Osteocyte (in vitro differentiated cells): ENCODE data around the gene SLC38A8. TPM values are rescaled to one million over a fixed set of nuclear protein-coding genes. Genes with fewer than 3 reads are reported as not detected.

ENCODE experiments used
- DNase-seq: peaks from one replicate; pipeline ENCODE4 v3.0.0; 2021; ENCODE audit warnings: mixed read lengths; ENCODE audit not compliant: unreplicated experiment; ENCODE audit errors: extremely low spot score
- H3K27ac Mint-ChIP-seq: one replicate; pipeline ENCODE4 v1.8.0; 2021; ENCODE audit warnings: mild to moderate bottlenecking, mixed read lengths; ENCODE audit not compliant: unreplicated experiment
- H3K27me3 Mint-ChIP-seq: one replicate; pipeline ENCODE4 v1.8.0; 2021; ENCODE audit warnings: mixed read lengths; ENCODE audit not compliant: unreplicated experiment
- H3K36me3 Mint-ChIP-seq: one replicate; pipeline ENCODE4 v1.8.0; 2021; ENCODE audit warnings: mixed read lengths; ENCODE audit not compliant: unreplicated experiment
- H3K4me1 Mint-ChIP-seq: one replicate; pipeline ENCODE4 v1.8.0; 2021; ENCODE audit warnings: mixed read lengths; ENCODE audit not compliant: unreplicated experiment
- H3K4me3 Mint-ChIP-seq: one replicate; pipeline ENCODE4 v1.8.0; 2021; ENCODE audit warnings: mild to moderate bottlenecking, moderate library complexity, mixed read lengths; ENCODE audit not compliant: unreplicated experiment
- H3K9me3 Mint-ChIP-seq: one replicate; pipeline ENCODE4 v1.8.0; 2021; ENCODE audit warnings: mixed read lengths; ENCODE audit not compliant: unreplicated experiment
- total RNA-seq: library from RNA; stranded (reverse); gene quantifications from 2 replicates; pipeline ENCODE4 v1.2.1, GENCODE V29; 2021
- TF ChIP-seq, protein P1 (sequence below): fragments of 200-600 bp; sonication (generic); IDR thresholded peaks from 2 replicates; pipeline ENCODE4 v1.5.0; 2021; ENCODE audit warnings: antibody characterized with exemption, mild to moderate bottlenecking, moderate library complexity

Gene SLC38A8
- total RNA-seq, 1 donor from 2014 or later: not detected

DNA sequence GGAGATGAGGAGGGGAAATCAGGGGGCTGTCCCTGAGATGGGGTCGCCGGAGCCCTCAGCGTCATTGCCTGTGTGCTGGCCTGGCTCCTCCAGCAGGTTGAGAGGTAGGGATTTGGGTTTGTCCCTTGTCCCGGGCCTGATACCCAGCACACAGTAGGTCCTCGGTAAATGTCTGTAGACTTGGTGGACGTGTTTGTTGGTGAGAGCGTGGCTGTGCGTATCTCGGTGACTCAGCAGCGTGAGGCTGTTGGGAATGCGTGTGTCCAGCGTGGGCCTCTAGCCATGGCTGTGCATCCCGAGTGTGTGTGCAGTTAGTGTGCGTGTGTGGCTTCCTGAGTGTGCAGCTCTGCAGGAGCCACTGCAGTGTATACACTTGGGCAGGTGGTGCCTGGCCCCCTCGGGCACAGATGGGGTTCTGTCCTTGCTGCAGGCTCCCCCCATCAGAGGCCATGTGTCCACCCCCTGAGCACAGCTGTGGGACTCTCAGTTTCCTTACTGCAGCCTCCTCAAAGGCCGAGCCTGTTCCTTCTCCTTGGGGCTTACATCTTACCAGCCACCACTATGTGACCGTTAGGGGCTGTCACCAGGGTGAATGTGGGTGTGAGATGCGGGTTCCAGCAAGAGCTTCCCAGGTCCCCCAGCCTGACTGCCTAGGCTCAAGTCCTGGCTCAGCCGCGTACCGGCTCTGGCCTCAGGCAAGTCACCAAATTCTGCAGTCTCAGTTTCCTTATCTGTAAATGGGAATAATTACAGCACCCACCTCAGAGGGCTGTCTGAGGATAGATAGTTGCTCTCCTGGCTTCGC, 68.8 kb downstream of the SLC38A8 start:
- no peak for DNase-seq
- Mint-ChIP-seq H3K9me3 (peaks cover 10% of the 10 kb centered on the region), H3K4me3 (no peak overlapping the region), H3K27me3 (peaks cover 6% of the 10 kb centered on the region), H3K36me3 (no peaks in the 10 kb centered on the region), H3K4me1 (no peaks in the 10 kb centered on the region), H3K27ac (no peak overlapping the region)
- TF ChIP-seq, protein P1, sequence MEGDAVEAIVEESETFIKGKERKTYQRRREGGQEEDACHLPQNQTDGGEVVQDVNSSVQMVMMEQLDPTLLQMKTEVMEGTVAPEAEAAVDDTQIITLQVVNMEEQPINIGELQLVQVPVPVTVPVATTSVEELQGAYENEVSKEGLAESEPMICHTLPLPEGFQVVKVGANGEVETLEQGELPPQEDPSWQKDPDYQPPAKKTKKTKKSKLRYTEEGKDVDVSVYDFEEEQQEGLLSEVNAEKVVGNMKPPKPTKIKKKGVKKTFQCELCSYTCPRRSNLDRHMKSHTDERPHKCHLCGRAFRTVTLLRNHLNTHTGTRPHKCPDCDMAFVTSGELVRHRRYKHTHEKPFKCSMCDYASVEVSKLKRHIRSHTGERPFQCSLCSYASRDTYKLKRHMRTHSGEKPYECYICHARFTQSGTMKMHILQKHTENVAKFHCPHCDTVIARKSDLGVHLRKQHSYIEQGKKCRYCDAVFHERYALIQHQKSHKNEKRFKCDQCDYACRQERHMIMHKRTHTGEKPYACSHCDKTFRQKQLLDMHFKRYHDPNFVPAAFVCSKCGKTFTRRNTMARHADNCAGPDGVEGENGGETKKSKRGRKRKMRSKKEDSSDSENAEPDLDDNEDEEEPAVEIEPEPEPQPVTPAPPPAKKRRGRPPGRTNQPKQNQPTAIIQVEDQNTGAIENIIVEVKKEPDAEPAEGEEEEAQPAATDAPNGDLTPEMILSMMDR: no peak

DNA sequence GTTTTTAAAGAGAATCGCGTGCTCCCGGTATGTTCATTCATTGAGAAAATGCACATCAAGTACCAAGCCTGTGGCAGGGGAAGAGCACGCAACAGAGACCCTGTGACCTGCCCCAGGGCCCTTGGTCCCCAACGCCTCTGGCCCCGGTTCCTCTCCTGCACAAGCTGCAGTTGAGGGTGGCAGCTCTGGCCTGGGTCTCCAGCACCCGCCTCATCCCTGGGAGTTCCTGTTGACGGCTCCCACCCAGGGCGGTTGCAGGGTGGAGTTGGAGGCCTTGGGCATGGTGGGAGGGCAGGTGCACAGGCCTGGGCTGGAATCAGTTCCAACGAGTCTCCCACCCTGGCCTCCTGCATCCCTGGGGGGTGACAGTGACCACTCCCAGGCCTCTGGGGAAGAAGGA, 69.5 kb downstream of the SLC38A8 start:
- Mint-ChIP-seq H3K4me3 (no peak overlapping the region), H3K9me3 (peaks cover 3% of the 10 kb centered on the region), H3K27me3 (peaks cover 6% of the 10 kb centered on the region), H3K4me1 (no peaks in the 10 kb centered on the region), H3K27ac (no peak overlapping the region), H3K36me3 (no peaks in the 10 kb centered on the region)
- TF ChIP-seq, protein P1: no peak
- no peak for DNase-seq

GRCh38 chr16:83972256-83973008, 70.2 kb downstream of the SLC38A8 start:
- H3K4me1 Mint-ChIP-seq: peaks cover 1% of the 10 kb centered on the region
- H3K9me3 Mint-ChIP-seq: no peaks in the 10 kb centered on the region
- peaks cover 6% of the 10 kb centered on the region for H3K27me3 Mint-ChIP-seq
- no peak for DNase-seq
- no peak overlapping the region for H3K4me3 Mint-ChIP-seq
- TF ChIP-seq, protein P1: no peak
- H3K36me3 Mint-ChIP-seq: no peaks in the 10 kb centered on the region
- H3K27ac Mint-ChIP-seq: no peak overlapping the region

DNA sequence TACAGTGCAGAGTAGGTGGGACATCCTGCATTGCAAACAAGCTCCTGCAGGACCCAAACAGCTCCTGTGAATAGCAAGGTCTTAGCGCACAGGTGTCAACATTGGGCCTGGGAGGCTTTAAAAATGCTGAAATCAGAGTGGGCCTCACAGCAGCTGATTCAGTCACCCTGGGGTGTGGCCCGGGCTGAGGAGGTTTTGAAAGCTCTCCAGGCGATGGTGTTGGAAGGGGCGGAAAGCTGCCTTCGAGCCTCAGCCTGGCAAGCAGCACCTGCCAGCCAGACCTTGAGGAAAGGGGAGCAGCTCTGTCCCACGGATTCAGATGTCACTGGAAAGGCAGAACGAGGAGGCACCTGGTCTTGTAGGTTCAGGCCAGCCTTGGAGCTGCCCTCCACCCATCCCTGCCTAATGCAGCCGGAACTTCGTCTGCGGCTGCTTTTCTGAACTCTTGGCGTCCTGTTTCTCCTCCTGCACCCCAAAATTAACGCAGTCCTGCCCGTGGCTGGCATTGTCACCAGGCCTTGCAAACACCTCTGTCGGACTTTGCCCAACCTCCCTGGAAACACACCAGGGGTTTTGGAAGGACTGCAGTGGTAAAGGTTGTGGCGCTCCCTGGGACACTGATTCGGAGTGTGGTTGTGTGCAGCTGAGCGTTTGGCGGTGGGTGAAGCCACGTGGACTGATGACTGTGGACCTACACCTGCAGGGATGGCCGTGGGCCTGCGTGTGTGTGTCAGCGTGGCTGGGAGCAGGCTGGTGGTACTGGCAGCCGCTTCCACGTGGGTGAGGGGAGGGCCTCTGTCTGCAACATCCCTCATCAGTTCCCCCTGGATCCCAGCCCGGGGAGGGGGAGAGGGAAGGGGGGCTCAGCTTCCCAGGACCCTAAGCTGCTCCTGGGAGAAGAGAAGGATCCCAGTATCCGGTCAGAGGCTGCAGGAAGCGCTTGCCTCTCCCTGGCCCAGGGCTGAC, 71.1 kb downstream of the SLC38A8 start:
- Mint-ChIP-seq H3K9me3 (no peaks in the 10 kb centered on the region), H3K4me1 (peaks cover 1% of the 10 kb centered on the region), H3K36me3 (no peaks in the 10 kb centered on the region), H3K27me3 (peaks cover 6% of the 10 kb centered on the region), H3K4me3 (no peak overlapping the region), H3K27ac (no peak overlapping the region)
- TF ChIP-seq, protein P1: no peak
- no peak for DNase-seq
